Activated T-cell treated with anti-CD3 and anti-CD28 coated beads, Interleukin-2, amount 50 U/mL, for 24 hours (primary cell): Measurements from ENCODE around the gene EFS.

ENCODE experiments used
- DNase-seq: peaks from one replicate; pipeline ENCODE4 v3.0.0-alpha.2; 2020
- H3K27ac Mint-ChIP-seq: 2 replicates; pipeline ENCODE4 v1.8.0; 2020; ENCODE audit warnings: mild to moderate bottlenecking, mixed read lengths
- H3K27me3 Mint-ChIP-seq: 2 replicates; pipeline ENCODE4 v1.8.0; 2020; ENCODE audit warnings: mixed read lengths
- H3K36me3 Mint-ChIP-seq: 2 replicates; pipeline ENCODE4 v1.8.0; 2020; ENCODE audit warnings: low read depth, mixed read lengths
- H3K4me1 Mint-ChIP-seq: 2 replicates; pipeline ENCODE4 v1.8.0; 2020; ENCODE audit warnings: low read depth, mixed read lengths
- H3K4me3 Mint-ChIP-seq: 2 replicates; pipeline ENCODE4 v1.8.0; 2020; ENCODE audit warnings: mild to moderate bottlenecking, moderate library complexity, mixed read lengths
- H3K9me3 Mint-ChIP-seq: 2 replicates; pipeline ENCODE4 v1.8.0; 2020; ENCODE audit warnings: mixed read lengths

EFS gene

GRCh38 chr14:23377573-23378563 lies 12.9 kb upstream of the EFS start:
- Mint-ChIP-seq H3K27ac (no peak overlapping the region), H3K27me3 (peaks cover 11% of the 10 kb centered on the region), H3K36me3 (no peaks in the 10 kb centered on the region), H3K4me3 (no peak overlapping the region), H3K9me3 (no peaks in the 10 kb centered on the region), H3K4me1 (no peaks in the 10 kb centered on the region)
- DNase-seq, result no peak

- Mint-ChIP-seq H3K27me3 (peaks cover 11% of the 10 kb centered on the region), H3K4me1 (no peaks in the 10 kb centered on the region), H3K27ac (no peak overlapping the region), H3K9me3 (no peaks in the 10 kb centered on the region), H3K36me3 (no peaks in the 10 kb centered on the region), H3K4me3 (no peak overlapping the region)
- no peak for DNase-seq
These were observed 12.2 kb upstream of the EFS start for GRCh38 chr14:23377198-23377550.

- Mint-ChIP-seq H3K36me3 (no peaks in the 10 kb centered on the region), H3K4me1 (no peaks in the 10 kb centered on the region), H3K4me3 (no peak within 1 kb of the TSS), H3K27me3 (peaks cover 11% of the 10 kb centered on the region), H3K9me3 (no peaks in the 10 kb centered on the region), H3K27ac (no peak within 1 kb of the TSS)
- no peak for DNase-seq
These were observed 11.7 kb upstream of the EFS start, which contains the start of gene CMTM5 for GRCh38 chr14:23376482-23377197. Gene CMTM5 (plus strand): TSS chr14:23377046. CDS start chr14:23377252, 206 bp downstream.

- Mint-ChIP-seq H3K36me3 (no peaks in the 10 kb centered on the region), H3K4me1 (no peaks in the 10 kb centered on the region), H3K27ac (no peak overlapping the region), H3K27me3 (peaks cover 5% of the 10 kb centered on the region), H3K4me3 (no peak overlapping the region), H3K9me3 (no peaks in the 10 kb centered on the region)
- DNase-seq, result no peak
These were observed 10.7 kb upstream of the EFS start for GRCh38 chr14:23375527-23376251.

DNA sequence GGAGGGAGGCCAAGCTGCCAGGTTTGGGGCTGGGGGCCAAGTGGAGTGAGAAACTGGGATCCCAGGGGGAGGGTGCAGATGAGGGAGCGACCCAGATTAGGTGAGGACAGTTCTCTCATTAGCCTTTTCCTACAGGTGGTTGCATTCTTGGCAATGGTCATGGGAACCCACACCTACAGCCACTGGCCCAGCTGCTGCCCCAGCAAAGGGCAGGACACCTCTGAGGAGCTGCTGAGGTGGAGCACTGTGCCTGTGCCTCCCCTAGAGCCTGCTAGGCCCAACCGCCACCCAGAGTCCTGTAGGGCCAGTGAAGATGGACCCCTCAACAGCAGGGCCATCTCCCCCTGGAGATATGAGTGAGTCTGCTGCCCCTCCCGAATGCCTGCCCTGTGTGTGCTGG lies 8.1 kb upstream of the EFS start:
- Mint-ChIP-seq H3K4me3 (no peak overlapping the region), H3K4me1 (no peaks in the 10 kb centered on the region), H3K27ac (no peak overlapping the region), H3K9me3 (no peaks in the 10 kb centered on the region), H3K36me3 (no peaks in the 10 kb centered on the region), H3K27me3 (peaks cover 4% of the 10 kb centered on the region)
- no peak for DNase-seq

DNA sequence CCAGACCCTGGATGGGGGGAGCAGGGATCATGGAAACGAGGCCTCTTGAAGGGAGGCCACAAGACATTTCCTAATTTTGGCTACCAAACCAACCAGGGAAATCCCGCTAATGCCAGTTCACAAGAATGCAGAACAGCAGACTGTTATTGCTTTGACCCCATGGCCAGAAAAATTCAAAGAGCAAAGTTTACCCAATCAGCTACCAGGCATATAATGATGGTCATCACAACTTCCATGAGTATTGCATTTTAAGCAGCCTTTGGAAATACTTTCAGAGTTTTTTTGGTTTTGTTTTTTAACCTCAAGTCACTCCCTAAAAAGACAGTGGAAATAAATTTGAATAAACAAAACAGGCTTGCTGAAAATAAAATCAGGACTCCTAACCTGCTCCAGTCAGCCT lies 7.5 kb upstream of the EFS start, which contains the start of gene IL25:
Gene IL25, plus strand, starts transcription at position 301 of the 400 bp plus-strand sequence.
- no peak for DNase-seq
- Mint-ChIP-seq H3K4me1 (no peaks in the 10 kb centered on the region), H3K9me3 (no peaks in the 10 kb centered on the region), H3K27ac (no peak within 1 kb of the TSS), H3K27me3 (peaks cover 9% of the 10 kb centered on the region), H3K4me3 (no peak within 1 kb of the TSS), H3K36me3 (no peaks in the 10 kb centered on the region)

- no peak overlapping the region for H3K27ac Mint-ChIP-seq
- no peak overlapping the region for H3K4me3 Mint-ChIP-seq
- no peak for DNase-seq
- no peaks in the 10 kb centered on the region for H3K4me1 Mint-ChIP-seq
- no peaks in the 10 kb centered on the region for H3K9me3 Mint-ChIP-seq
- H3K36me3 Mint-ChIP-seq, result no peaks in the 10 kb centered on the region
- H3K27me3 Mint-ChIP-seq, result peaks cover 15% of the 10 kb centered on the region
These were observed 6.9 kb upstream of the EFS start for GRCh38 chr14:23371865-23372264.

GRCh38 chr14:23370221-23370620 lies 5.2 kb upstream of the EFS start:
- no peak overlapping the region for H3K27ac Mint-ChIP-seq
- H3K36me3 Mint-ChIP-seq, result no peaks in the 10 kb centered on the region
- no peaks in the 10 kb centered on the region for H3K4me1 Mint-ChIP-seq
- no peak overlapping the region for H3K4me3 Mint-ChIP-seq
- DNase-seq, result no peak
- no peaks in the 10 kb centered on the region for H3K9me3 Mint-ChIP-seq
- H3K27me3 Mint-ChIP-seq, result peaks cover 20% of the 10 kb centered on the region

GRCh38 chr14:23366426-23366921 lies 1.5 kb upstream of the EFS start:
- peaks cover 3% of the 10 kb centered on the region for H3K4me1 Mint-ChIP-seq
- peaks cover 41% of the 10 kb centered on the region for H3K27me3 Mint-ChIP-seq
- H3K27ac Mint-ChIP-seq, result no peak overlapping the region
- no peak for DNase-seq
- no peaks in the 10 kb centered on the region for H3K9me3 Mint-ChIP-seq
- H3K4me3 Mint-ChIP-seq, result no peak overlapping the region
- H3K36me3 Mint-ChIP-seq, result no peaks in the 10 kb centered on the region

DNA sequence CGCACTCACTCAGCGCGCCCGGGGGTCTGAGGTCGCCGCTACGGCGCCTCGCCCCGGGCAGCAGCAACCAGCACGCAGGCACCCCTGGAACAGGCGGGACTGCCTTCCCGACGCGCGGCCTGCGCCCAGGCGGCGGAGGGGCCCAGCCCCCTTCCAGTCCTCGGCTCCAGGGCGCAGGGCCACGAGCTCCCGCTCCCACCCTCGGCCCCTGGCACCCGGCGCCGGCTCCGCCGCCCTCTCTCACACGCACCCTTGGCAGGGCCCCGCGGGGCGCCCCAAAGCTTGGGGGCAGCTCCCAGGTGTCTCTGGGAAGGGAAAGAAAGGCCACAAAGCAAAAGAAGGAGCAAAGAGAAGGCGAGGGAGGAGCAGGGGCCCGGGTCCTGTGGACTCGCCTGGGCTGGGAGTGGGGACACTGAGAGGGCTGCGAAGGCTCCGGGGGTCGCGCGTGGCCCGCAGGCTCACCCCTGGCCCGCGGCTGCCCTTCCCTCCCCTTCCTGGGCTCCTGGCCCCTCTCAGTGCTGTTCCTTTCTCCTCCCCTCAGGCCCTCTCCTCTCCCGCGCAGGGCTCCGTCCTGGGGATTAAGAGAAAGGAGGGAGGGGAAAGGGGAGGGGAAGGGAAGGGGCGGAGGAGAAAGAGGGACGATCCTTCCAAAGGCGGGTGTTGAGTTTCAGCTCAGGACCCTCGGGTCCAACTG lies 907 bp upstream of the EFS start:
- no peak overlapping the region for H3K27ac Mint-ChIP-seq
- no peak for DNase-seq
- H3K4me3 Mint-ChIP-seq, result no peak overlapping the region
- H3K9me3 Mint-ChIP-seq, result no peaks in the 10 kb centered on the region
- peaks cover 41% of the 10 kb centered on the region for H3K27me3 Mint-ChIP-seq
- peaks cover 3% of the 10 kb centered on the region for H3K4me1 Mint-ChIP-seq
- H3K36me3 Mint-ChIP-seq, result no peaks in the 10 kb centered on the region

GRCh38 chr14:23364164-23365035 lies 572 bp downstream of the EFS start:
- no peak overlapping the region for H3K27ac Mint-ChIP-seq
- peaks cover 41% of the 10 kb centered on the region for H3K27me3 Mint-ChIP-seq
- H3K36me3 Mint-ChIP-seq, result no peaks in the 10 kb centered on the region
- no peak for DNase-seq
- peaks cover 3% of the 10 kb centered on the region for H3K4me1 Mint-ChIP-seq
- no peaks in the 10 kb centered on the region for H3K9me3 Mint-ChIP-seq
- no peak overlapping the region for H3K4me3 Mint-ChIP-seq

DNA sequence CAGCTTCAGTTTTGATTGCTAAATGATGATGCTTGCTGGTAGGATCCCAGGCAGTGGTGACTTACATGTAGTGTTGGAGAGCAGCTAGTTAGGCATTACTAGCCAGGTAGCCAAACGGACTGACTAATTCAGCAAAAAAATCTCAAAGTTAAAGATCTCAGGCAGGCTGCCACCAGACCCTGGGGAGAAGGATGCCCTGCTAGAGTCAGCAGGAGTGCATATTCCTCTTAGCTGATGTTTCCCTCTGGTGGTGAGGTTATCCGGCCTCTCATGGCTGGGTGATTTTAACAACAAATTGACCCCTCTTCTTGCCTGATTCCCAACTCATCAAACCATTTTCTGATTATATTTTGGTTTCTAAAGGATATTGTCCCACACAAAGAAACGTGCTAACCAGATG lies 2.8 kb downstream of the EFS start:
- Mint-ChIP-seq H3K9me3 (no peaks in the 10 kb centered on the region), H3K4me3 (no peak overlapping the region)
- DNase-seq, result no peak

DNA sequence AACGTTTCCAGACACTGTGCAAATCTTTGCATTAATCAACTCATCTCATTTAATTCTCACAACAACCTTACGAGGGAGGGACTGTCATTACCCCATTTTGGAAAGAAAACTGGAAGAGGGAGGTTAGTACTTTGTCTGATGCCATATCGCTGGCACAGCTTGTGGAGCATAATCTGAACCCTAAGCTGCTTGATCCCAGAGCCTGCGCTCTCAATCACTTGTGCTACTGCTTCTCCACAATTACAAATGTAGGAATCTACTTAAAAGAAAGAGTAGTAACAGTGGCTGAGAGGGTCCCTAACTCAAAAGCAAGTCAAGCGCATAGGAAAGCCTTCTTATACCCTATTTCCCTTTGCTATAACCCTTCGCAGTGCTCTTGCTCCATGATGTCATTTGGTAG lies 3.2 kb downstream of the EFS start:
- Mint-ChIP-seq H3K27ac (no peak overlapping the region), H3K4me1 (peaks cover 3% of the 10 kb centered on the region), H3K4me3 (no peak overlapping the region), H3K36me3 (no peaks in the 10 kb centered on the region), H3K9me3 (no peaks in the 10 kb centered on the region), H3K27me3 (peaks cover 24% of the 10 kb centered on the region)
- no peak for DNase-seq

More for the DNA sequence above, 2.8 kb downstream of the EFS start:
- peaks cover 29% of the 10 kb centered on the region for H3K27me3 Mint-ChIP-seq
- no peak overlapping the region for H3K27ac Mint-ChIP-seq
- no peaks in the 10 kb centered on the region for H3K36me3 Mint-ChIP-seq
- H3K4me1 Mint-ChIP-seq, result peaks cover 3% of the 10 kb centered on the region
